NCI-H510A (cell line): ENCODE measurements around the gene PCDH1.

Source experiments
- DNase-seq: peaks from one replicate; lab custom pipeline; 2025; lab: John Stamatoyannopoulos, UW

Gene PCDH1

GRCh38 chr5:141808857-141809256 lies 69.4 kb downstream of the PCDH1 start:
- no peak for DNase-seq

GRCh38 chr5:141807732-141808131 lies 70.5 kb downstream of the PCDH1 start:
- no peak for DNase-seq

GRCh38 chr5:141807329-141807728 lies 70.9 kb downstream of the PCDH1 start:
- DNase-seq: no peak

- DNase-seq: no peak
These were observed 71.6 kb downstream of the PCDH1 start for GRCh38 chr5:141806626-141807025.

- no peak for DNase-seq
These were observed 72.2 kb downstream of the PCDH1 start for GRCh38 chr5:141805874-141806595.

- DNase-seq: no peak
These were observed 73.7 kb downstream of the PCDH1 start for GRCh38 chr5:141804475-141804874.
